K562 (cell line): ENCODE measurements around the gene AKT2. TPM values are rescaled to one million over a fixed set of nuclear protein-coding genes. Genes with fewer than 3 reads are reported as not detected.

Experiments
- FOSL1 ChIP-seq: fragments of 200-800 bp; sonication (Bioruptor generic); conservative IDR thresholded peaks from 2 replicates; pipeline ENCODE4 v1.6.1; 2016; ENCODE audit warnings: missing genetic modification characterization, missing compliant biosample characterization
- FOXM1 ChIP-seq, 2 experiments: fragments of 450-650 bp in 1 of 2; sonication (generic) in 1 of 2; formaldehyde crosslinking in 1 of 2; IDR thresholded peaks; 2 replicates each; pipeline versions ENCODE4 v1.6.1 to v1.9.0; 2017 to 2022; ENCODE audit warnings: low read depth in 2 of 2, mild to moderate bottlenecking in 2 of 2, missing genetic modification reagents in 1 of 2, moderate library complexity in 1 of 2
- GABPA ChIP-seq: fragments of 200-800 bp; sonication (Bioruptor generic); conservative IDR thresholded peaks from 2 replicates; pipeline ENCODE4 v1.6.1; 2016; ENCODE audit warnings: low read depth, missing genetic modification characterization, missing compliant biosample characterization
- GTF2F1 ChIP-seq: IDR thresholded peaks from 2 replicates; pipeline ENCODE4 v1.6.1; 2011; ENCODE audit warnings: low read depth, low read length, improper control_type of control experiment
- KDM5B ChIP-seq: fragments of 200-600 bp; sonication (generic); IDR thresholded peaks from 2 replicates; pipeline ENCODE4 v1.6.1; 2012; ENCODE audit warnings: low read depth, mild to moderate bottlenecking, moderate library complexity, low read length, control low read depth, inconsistent platforms; ENCODE audit not compliant: insufficient replicate concordance
- L3MBTL2 ChIP-seq: fragments of 450-650 bp; IDR thresholded peaks from 2 replicates; pipeline ENCODE4 v1.6.1; 2016; ENCODE audit warnings: mild to moderate bottlenecking, moderate library complexity
- MEIS2 ChIP-seq: fragments of 450-650 bp; IDR thresholded peaks from 2 replicates; pipeline ENCODE4 v1.6.1; 2014; ENCODE audit warnings: mild to moderate bottlenecking; ENCODE audit not compliant: partially characterized antibody
- NFIX ChIP-seq: fragments of 250-450 bp; sonication (Bioruptor Pico); IDR thresholded peaks from 2 replicates; pipeline ENCODE4 v1.4.0; 2020; ENCODE audit warnings: low read depth, mild to moderate bottlenecking, moderate library complexity
- NRF1 ChIP-seq, 2 experiments: fragments of 450-650 bp; IDR thresholded peaks in 1 of 2; conservative IDR thresholded peaks in 1 of 2; 2 replicates each; pipeline ENCODE4 v1.6.1; 2014; ENCODE audit warnings: mild to moderate bottlenecking in 2 of 2
- PHF8 ChIP-seq: fragments of 200-600 bp; sonication (generic); IDR thresholded peaks from 2 replicates; pipeline ENCODE4 v1.6.1; 2012; ENCODE audit warnings: mixed run types, mild to moderate bottlenecking, inconsistent platforms, low read length, moderate library complexity, borderline replicate concordance
- POLR2A ChIP-seq: fragments of 450-650 bp; conservative IDR thresholded peaks from 2 replicates; pipeline ENCODE4 v1.6.1; 2016
- RBM25 ChIP-seq: fragments of 200-400 bp; formaldehyde crosslinking; IDR thresholded peaks from 2 replicates; pipeline ENCODE4 v1.6.1; 2018; ENCODE audit warnings: low read length, low read depth, moderate library complexity; ENCODE audit not compliant: severe bottlenecking
- SAP30 ChIP-seq: fragments of 200-600 bp; sonication (generic); IDR thresholded peaks from 2 replicates; pipeline ENCODE4 v1.6.1; 2012; ENCODE audit warnings: borderline replicate concordance, low read depth, mild to moderate bottlenecking, moderate library complexity, low read length, control low read depth, inconsistent platforms; ENCODE audit not compliant: insufficient read depth, poor library complexity, severe bottlenecking
- SIRT6 ChIP-seq: IDR thresholded peaks from one replicate; pipeline ENCODE4 v1.6.1; 2012; ENCODE audit warnings: low read depth, mild to moderate bottlenecking, control low read depth, inconsistent platforms, low read length, moderate library complexity
- THRAP3 ChIP-seq: fragments of 450-650 bp; IDR thresholded peaks from 2 replicates; pipeline ENCODE4 v1.6.1; 2016; ENCODE audit warnings: mild to moderate bottlenecking, inconsistent platforms, borderline replicate concordance
- ZC3H4 ChIP-seq: sonication (generic); formaldehyde crosslinking; IDR thresholded peaks from 2 replicates; pipeline ENCODE4 v1.9.0; 2021; ENCODE audit warnings: missing genetic modification reagents, borderline replicate concordance
- ZFPM2 ChIP-seq: fragments of 250-450 bp; sonication (Bioruptor Pico); IDR thresholded peaks from 2 replicates; pipeline ENCODE4 v1.5.1; 2022; ENCODE audit warnings: mild to moderate bottlenecking
- ZNF586 ChIP-seq: fragments of 450-650 bp; formaldehyde crosslinking; conservative IDR thresholded peaks from 2 replicates; pipeline ENCODE4 v1.4.0; 2020; ENCODE audit warnings: mild to moderate bottlenecking, moderate library complexity
- ZNF785 ChIP-seq: fragments of 250-450 bp; sonication (Bioruptor Pico); IDR thresholded peaks from 2 replicates; pipeline ENCODE4 v1.4.0; 2020; ENCODE audit warnings: mild to moderate bottlenecking
- ZNF79 ChIP-seq: fragments of 250-450 bp; sonication (Bioruptor Pico); IDR thresholded peaks from 2 replicates; pipeline ENCODE4 v1.4.0; 2020; ENCODE audit warnings: low read depth, mild to moderate bottlenecking, moderate library complexity
- polyA plus RNA-seq, 8 experiments: library from polyadenylated mRNA; depleted of rRNA in 4 of 8; stranded (reverse) in 5 of 8; unstranded in 3 of 8; fragments of >200 nt; fragmentation: Nextera tagmentation in 2 of 8; fragmentation: Illumina TruSeq in 1 of 8; extraction: Ambion mirVana in 2 of 8; extraction: Trizol in 1 of 8; gene quantifications; 2 replicates each; pipeline versions ENCODE4 v1.2.1 to v1.2.3, GENCODE V29; 2011 to 2014; ENCODE audit warnings: inconsistent platforms in 1 of 8, missing spikeins in 1 of 8
- total RNA-seq, 7 experiments: library from RNA; depleted of rRNA in 6 of 7; stranded (reverse); fragments of >200 nt in 6 of 7; fragmentation: Illumina TruSeq in 2 of 7; extraction: Trizol in 2 of 7; gene quantifications; 2 replicates each; pipeline versions ENCODE4 v1.2.1 to v1.2.3, GENCODE V29; 2011 to 2021; ENCODE audit warnings: low replicate concordance in 1 of 7
- TF ChIP-seq, protein P1 (sequence below): sonication (generic); formaldehyde crosslinking; IDR thresholded peaks from 2 replicates; pipeline ENCODE4 v1.8.0; 2022; ENCODE audit warnings: missing genetic modification reagents, mild to moderate bottlenecking, moderate library complexity, borderline replicate concordance
- TF ChIP-seq, protein P2 (sequence below): sonication (generic); formaldehyde crosslinking; IDR thresholded peaks from 2 replicates; pipeline ENCODE4 v1.8.0; 2022; ENCODE audit warnings: missing genetic modification reagents, mild to moderate bottlenecking, borderline replicate concordance
- TF ChIP-seq, protein P3 (sequence below): fragments of 250-450 bp; sonication (Bioruptor Pico); IDR thresholded peaks from 2 replicates; pipeline ENCODE4 v1.5.0; 2020; ENCODE audit warnings: mild to moderate bottlenecking, borderline replicate concordance

Gene AKT2
- total and polyA plus RNA-seq, 9 of the 15 experiments (the other 6 are each of a cell fraction or from before 2014, with no cell fraction given): 1.1 to 132 (median 67.7) TPM

DNA sequence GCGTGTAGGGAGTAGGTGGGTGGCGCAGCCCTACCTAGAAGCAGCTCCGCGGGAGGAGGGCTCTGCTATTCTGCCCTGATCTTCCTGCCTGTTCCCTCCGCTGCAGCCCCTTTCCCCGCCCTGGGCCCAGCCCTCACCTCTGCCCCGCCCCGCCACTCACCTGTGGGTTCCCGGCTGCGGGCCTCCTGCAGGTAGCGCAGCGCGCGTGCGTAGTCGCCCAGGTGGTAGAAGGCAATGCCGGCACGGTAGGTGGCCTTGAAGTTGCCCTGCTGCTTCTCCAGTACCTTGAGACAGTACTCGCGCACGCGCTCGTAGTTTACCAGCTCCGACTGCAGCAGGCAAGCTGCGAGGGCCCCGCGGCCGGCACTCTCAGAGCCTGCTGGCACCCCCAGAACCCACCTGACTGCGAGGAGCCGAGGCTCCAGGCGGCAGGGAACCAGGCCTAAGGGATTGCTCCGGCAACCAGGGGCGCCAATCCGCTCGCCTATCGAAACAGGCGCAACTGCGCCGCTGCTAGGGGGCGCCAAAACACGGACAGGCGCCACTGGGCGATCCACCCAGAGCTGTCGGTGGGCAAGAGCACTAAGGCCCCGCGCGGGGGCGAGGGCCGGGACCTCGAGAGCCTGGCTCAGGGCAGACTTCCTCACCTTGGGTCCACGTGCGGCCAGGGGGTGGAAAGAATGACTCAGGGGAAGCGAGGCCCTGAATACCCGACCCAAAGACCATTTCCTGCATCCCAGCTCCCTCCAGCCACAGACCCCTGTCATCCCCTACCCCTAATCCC, 67.9 kb downstream of the AKT2 start (continued):
- TF ChIP-seq KDM5B (no peak), RBM25 (no peak), FOSL1 (tag) (0 out of 2 replicates have a peak, but pooled peaks have one; percentile 17), PHF8 (no peak), THRAP3 (no peak), L3MBTL2 (peak; percentile 58), SIRT6 (no peak), FOXM1 (IDR thresholded peaks at IDR 0.05; ENCODE audit: low read depth) (no peak), FOXM1 (CRISPR knock-in tag; IDR thresholded peaks at IDR 0.05; ENCODE audit: low read depth) (no peak), ZNF785 (CRISPR knock-in tag) (no peak), MEIS2 (no peak), SAP30 (no peak), ZFPM2 (CRISPR knock-in tag) (no peak), NFIX (no peak), ZNF586 (CRISPR knock-in tag) (no peak), ZC3H4 (CRISPR knock-in tag) (no peak), POLR2A (no peak), ZNF79 (CRISPR knock-in tag) (no peak), NRF1 (conservative IDR thresholded peaks at IDR 0.05 in 1 of 2, IDR thresholded peaks at IDR 0.05 in 1 of 2) (peak; percentile 47 to 55; a peak in 3 of 4 replicates), GABPA (tag) (no peak), GTF2F1 (no peak)
- TF ChIP-seq, protein P1, sequence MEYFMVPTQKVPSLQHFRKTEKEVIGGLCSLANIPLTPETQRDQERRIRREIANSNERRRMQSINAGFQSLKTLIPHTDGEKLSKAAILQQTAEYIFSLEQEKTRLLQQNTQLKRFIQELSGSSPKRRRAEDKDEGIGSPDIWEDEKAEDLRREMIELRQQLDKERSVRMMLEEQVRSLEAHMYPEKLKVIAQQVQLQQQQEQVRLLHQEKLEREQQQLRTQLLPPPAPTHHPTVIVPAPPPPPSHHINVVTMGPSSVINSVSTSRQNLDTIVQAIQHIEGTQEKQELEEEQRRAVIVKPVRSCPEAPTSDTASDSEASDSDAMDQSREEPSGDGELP (CRISPR knock-in tag): peak; percentile 59; the same call in 1 of the 2 replicates
- TF ChIP-seq, protein P2, sequence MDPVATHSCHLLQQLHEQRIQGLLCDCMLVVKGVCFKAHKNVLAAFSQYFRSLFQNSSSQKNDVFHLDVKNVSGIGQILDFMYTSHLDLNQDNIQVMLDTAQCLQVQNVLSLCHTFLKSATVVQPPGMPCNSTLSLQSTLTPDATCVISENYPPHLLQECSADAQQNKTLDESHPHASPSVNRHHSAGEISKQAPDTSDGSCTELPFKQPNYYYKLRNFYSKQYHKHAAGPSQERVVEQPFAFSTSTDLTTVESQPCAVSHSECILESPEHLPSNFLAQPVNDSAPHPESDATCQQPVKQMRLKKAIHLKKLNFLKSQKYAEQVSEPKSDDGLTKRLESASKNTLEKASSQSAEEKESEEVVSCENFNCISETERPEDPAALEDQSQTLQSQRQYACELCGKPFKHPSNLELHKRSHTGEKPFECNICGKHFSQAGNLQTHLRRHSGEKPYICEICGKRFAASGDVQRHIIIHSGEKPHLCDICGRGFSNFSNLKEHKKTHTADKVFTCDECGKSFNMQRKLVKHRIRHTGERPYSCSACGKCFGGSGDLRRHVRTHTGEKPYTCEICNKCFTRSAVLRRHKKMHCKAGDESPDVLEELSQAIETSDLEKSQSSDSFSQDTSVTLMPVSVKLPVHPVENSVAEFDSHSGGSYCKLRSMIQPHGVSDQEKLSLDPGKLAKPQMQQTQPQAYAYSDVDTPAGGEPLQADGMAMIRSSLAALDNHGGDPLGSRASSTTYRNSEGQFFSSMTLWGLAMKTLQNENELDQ (CRISPR knock-in tag): no peak
- TF ChIP-seq, protein P3, sequence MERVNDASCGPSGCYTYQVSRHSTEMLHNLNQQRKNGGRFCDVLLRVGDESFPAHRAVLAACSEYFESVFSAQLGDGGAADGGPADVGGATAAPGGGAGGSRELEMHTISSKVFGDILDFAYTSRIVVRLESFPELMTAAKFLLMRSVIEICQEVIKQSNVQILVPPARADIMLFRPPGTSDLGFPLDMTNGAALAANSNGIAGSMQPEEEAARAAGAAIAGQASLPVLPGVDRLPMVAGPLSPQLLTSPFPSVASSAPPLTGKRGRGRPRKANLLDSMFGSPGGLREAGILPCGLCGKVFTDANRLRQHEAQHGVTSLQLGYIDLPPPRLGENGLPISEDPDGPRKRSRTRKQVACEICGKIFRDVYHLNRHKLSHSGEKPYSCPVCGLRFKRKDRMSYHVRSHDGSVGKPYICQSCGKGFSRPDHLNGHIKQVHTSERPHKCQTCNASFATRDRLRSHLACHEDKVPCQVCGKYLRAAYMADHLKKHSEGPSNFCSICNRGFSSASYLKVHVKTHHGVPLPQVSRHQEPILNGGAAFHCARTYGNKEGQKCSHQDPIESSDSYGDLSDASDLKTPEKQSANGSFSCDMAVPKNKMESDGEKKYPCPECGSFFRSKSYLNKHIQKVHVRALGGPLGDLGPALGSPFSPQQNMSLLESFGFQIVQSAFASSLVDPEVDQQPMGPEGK (CRISPR knock-in tag): no peak
